Stomach (tissue), 4 donors: ENCODE data around the gene EFNB1.

Source experiments
- CTCF ChIP-seq, 7 experiments: fragments of 450-650 bp in 4 of 7; fragments of 200-600 bp in 3 of 7; sonication (generic) in 3 of 7; IDR thresholded peaks; one replicate each; pipeline ENCODE4 v1.5.1; 2016 to 2019; ENCODE audit warnings: antibody characterized with exemption in 7 of 7, control low read depth in 2 of 7, mild to moderate bottlenecking in 1 of 7
- EP300 ChIP-seq: sonication (generic); formaldehyde crosslinking; IDR thresholded peaks from one replicate; pipeline ENCODE4 v1.6.1; 2017; ENCODE audit warnings: antibody characterized with exemption
- POLR2A ChIP-seq, 4 donors: fragments of 450-650 bp; IDR thresholded peaks; one replicate each; pipeline ENCODE4 v1.6.1; 2016; ENCODE audit warnings: antibody characterized with exemption in 4 of 4, control low read depth in 2 of 4, mild to moderate bottlenecking in 1 of 4, moderate library complexity in 1 of 4
- POLR2AphosphoS5 ChIP-seq, 3 donors: sonication (generic); formaldehyde crosslinking; IDR thresholded peaks; one replicate each; pipeline ENCODE4 v1.6.1; 2016; ENCODE audit warnings: antibody characterized with exemption in 3 of 3

GRCh38 chrX:68795741-68796140 is 33.1 kb upstream of the EFNB1 start:
- no peak for TF ChIP-seq CTCF (IDR thresholded peaks at IDR 0.05)
- no peak for TF ChIP-seq EP300
- TF ChIP-seq POLR2A (IDR thresholded peaks at IDR 0.05): no peak
- no peak for TF ChIP-seq POLR2AphosphoS5 (IDR thresholded peaks at IDR 0.05)
